DOHH2 (cell line): Measurements from ENCODE around the gene WDFY4.

Experiments
- CTCF ChIP-seq: fragments of 200-600 bp; sonication (generic); IDR thresholded peaks from one replicate; pipeline ENCODE4 v1.5.1; 2014; ENCODE audit warnings: antibody characterized with exemption, mild to moderate bottlenecking, low read depth, low read length; ENCODE audit not compliant: poor library complexity, severe bottlenecking
- EZH2phosphoT487 ChIP-seq: fragments of 200-600 bp; sonication (generic); IDR thresholded peaks from 2 replicates; pipeline ENCODE4 v1.6.1; 2017; ENCODE audit warnings: borderline replicate concordance, mild to moderate bottlenecking, antibody characterized with exemption, low read length, moderate library complexity, mixed read lengths

- no peak for TF ChIP-seq CTCF
- TF ChIP-seq EZH2phosphoT487: no peak
These were observed 15.8 kb downstream of the WDFY4 start for GRCh38 chr10:48700493-48700892.
